Panc1 (cell line): ENCODE measurements around the gene DAB2. TPM values are rescaled to one million over a fixed set of nuclear protein-coding genes. Genes with fewer than 3 reads are reported as not detected.

Experiments
- ATAC-seq: fragments of 200-7000 bp; cut with Tn5 transposase; 2 replicates; pipeline ENCODE4 v1.9.1; 2020; ENCODE audit warnings: mild to moderate bottlenecking, moderate library complexity
- BruUV-seq: library from RNA; stranded (reverse); fragments of 400-500 nt; replicated peaks from 2 replicates; lab custom pipeline; 2021; lab: Mats Ljungman, UMichigan
- CTCF ChIA-PET: fragments of 300-600 bp; sonication (Branson Sonifier 250); formaldehyde crosslinking; loops from one replicate; lab custom pipeline; 2022; ENCODE audit warnings: antibody characterized with exemption; lab: Charles Lee
- POLR2A ChIA-PET: fragments of 300-600 bp; sonication (Branson Sonifier 250); formaldehyde crosslinking; loops from one replicate; lab custom pipeline; 2022; ENCODE audit warnings: antibody characterized with exemption; lab: Charles Lee
- DNase-seq: peaks from one replicate; pipeline ENCODE4 v3.0.0-alpha.2; 2010; ENCODE audit warnings: low read depth, low spot score
- H3K27ac ChIP-seq: 2 replicates; pipeline ENCODE4 v1.5.1; 2011; ENCODE audit warnings: mild to moderate bottlenecking, low read length, inconsistent platforms
- H3K27me3 ChIP-seq: fragments of 200-500 bp; sonication (Bioruptor generic); 2 replicates; pipeline ENCODE4 v1.6.0; 2014; ENCODE audit warnings: low read length, inconsistent platforms; ENCODE audit not compliant: control insufficient read depth, insufficient read depth
- H3K36me3 ChIP-seq: fragments of 200-500 bp; sonication (Bioruptor generic); 2 replicates; pipeline ENCODE4 v1.5.1; 2014; ENCODE audit warnings: inconsistent platforms, mild to moderate bottlenecking, low read length, moderate library complexity; ENCODE audit not compliant: control insufficient read depth, insufficient read depth
- H3K4me1 ChIP-seq: 2 replicates; pipeline ENCODE4 v1.5.1; 2011; ENCODE audit warnings: inconsistent platforms, mild to moderate bottlenecking, low read length, moderate library complexity; ENCODE audit not compliant: control insufficient read depth, insufficient read depth
- H3K4me3 ChIP-seq, 2 experiments: 2 replicates each; pipeline ENCODE4 v1.5.1; 2011 to 2012; ENCODE audit warnings: low read depth in 2 of 2, low read length in 2 of 2, mild to moderate bottlenecking in 2 of 2, inconsistent platforms in 1 of 2, moderate library complexity in 1 of 2
- H3K9me3 ChIP-seq: fragments of 200-500 bp; sonication (Bioruptor generic); 2 replicates; pipeline ENCODE4 v1.5.1; 2014; ENCODE audit warnings: low read depth, mild to moderate bottlenecking, inconsistent platforms, low read length, moderate library complexity; ENCODE audit not compliant: control insufficient read depth, insufficient read depth
- POLR2AphosphoS5 ChIP-seq: IDR thresholded peaks from 2 replicates; pipeline ENCODE4 v1.6.1; 2012; ENCODE audit warnings: mild to moderate bottlenecking, low read depth, low read length, moderate library complexity
- REST ChIP-seq, 2 experiments: IDR thresholded peaks; 2 replicates each; pipeline ENCODE4 v1.6.1; 2011 to 2012; ENCODE audit warnings: low read depth in 2 of 2, control low read depth in 1 of 2, low read length in 1 of 2, mild to moderate bottlenecking in 1 of 2, moderate library complexity in 1 of 2; ENCODE audit not compliant: insufficient read depth in 1 of 2
- SIN3A ChIP-seq: IDR thresholded peaks from 2 replicates; pipeline ENCODE4 v1.6.1; 2012; ENCODE audit warnings: low read depth, mild to moderate bottlenecking, low read length, moderate library complexity, borderline replicate concordance; ENCODE audit not compliant: insufficient read depth
- TCF7L2 ChIP-seq: IDR thresholded peaks from 2 replicates; pipeline ENCODE4 v1.6.1; 2011; ENCODE audit warnings: mild to moderate bottlenecking, low read depth, low read length, inconsistent platforms
- in situ Hi-C: cut with HindIII; loops from 2 replicates; pipeline ENCODE4 v1.10.0; 2016; ENCODE audit warnings: low sequenced_read_pairs, low pct_unique_long_range_greater_than_20kb
- intact Hi-C: fragments of 100-400 bp; cut with micrococcal nuclease; formaldehyde crosslinking; loops from one replicate; pipeline ENCODE4 v1.10.0; 2022; ENCODE audit not compliant: unreplicated experiment
- total RNA-seq: library from RNA; stranded (reverse); gene quantifications from one replicate; pipeline ENCODE4 v1.2.1, GENCODE V29; 2021; ENCODE audit not compliant: unreplicated experiment
- TF ChIP-seq, protein P1 (sequence below): fragments of 450-650 bp; IDR thresholded peaks from 2 replicates; pipeline ENCODE4 v1.5.1; 2017; ENCODE audit warnings: mild to moderate bottlenecking

Gene DAB2
- total RNA-seq, 1 experiment from 2014 or later: 1.7 TPM

GRCh38 chr5:39352170-39352569 lies 72.6 kb downstream of the DAB2 start:
- BruUV-seq: no TSS peak
- ATAC-seq: no peak
- intact Hi-C loops (no loop called here), in situ Hi-C loops (no loop called here)
- DNase-seq: no peak
- POLR2A ChIA-PET: no interaction called here
- no peak overlapping the region for H3K27ac ChIP-seq
- no peaks in the 10 kb centered on the region for H3K27me3 ChIP-seq
- CTCF ChIA-PET: no interaction called here
- no peak overlapping the region for H3K4me3 ChIP-seq
- no peaks in the 10 kb centered on the region for H3K4me1 ChIP-seq
- H3K36me3 ChIP-seq: no peaks in the 10 kb centered on the region
- no peaks in the 10 kb centered on the region for H3K9me3 ChIP-seq
- TF ChIP-seq REST (IDR thresholded peaks at IDR 0.05; ENCODE audit: insufficient read depth in 1 of 2, low read depth in 2 of 2, low read length in 1 of 2) (no peak), TCF7L2 (no peak), SIN3A (no peak), POLR2AphosphoS5 (no peak)
- TF ChIP-seq, protein P1, sequence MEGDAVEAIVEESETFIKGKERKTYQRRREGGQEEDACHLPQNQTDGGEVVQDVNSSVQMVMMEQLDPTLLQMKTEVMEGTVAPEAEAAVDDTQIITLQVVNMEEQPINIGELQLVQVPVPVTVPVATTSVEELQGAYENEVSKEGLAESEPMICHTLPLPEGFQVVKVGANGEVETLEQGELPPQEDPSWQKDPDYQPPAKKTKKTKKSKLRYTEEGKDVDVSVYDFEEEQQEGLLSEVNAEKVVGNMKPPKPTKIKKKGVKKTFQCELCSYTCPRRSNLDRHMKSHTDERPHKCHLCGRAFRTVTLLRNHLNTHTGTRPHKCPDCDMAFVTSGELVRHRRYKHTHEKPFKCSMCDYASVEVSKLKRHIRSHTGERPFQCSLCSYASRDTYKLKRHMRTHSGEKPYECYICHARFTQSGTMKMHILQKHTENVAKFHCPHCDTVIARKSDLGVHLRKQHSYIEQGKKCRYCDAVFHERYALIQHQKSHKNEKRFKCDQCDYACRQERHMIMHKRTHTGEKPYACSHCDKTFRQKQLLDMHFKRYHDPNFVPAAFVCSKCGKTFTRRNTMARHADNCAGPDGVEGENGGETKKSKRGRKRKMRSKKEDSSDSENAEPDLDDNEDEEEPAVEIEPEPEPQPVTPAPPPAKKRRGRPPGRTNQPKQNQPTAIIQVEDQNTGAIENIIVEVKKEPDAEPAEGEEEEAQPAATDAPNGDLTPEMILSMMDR: no peak

- H3K27ac ChIP-seq: no peak overlapping the region
- no peaks in the 10 kb centered on the region for H3K27me3 ChIP-seq
- intact Hi-C loops (no loop called here), in situ Hi-C loops (no loop called here)
- DNase-seq (no peak), ATAC-seq (no peak)
- BruUV-seq: no TSS peak
- no peaks in the 10 kb centered on the region for H3K9me3 ChIP-seq
- no peaks in the 10 kb centered on the region for H3K4me1 ChIP-seq
- TF ChIP-seq SIN3A (no peak), TCF7L2 (no peak), POLR2AphosphoS5 (no peak)
- no peaks in the 10 kb centered on the region for H3K36me3 ChIP-seq
- POLR2A ChIA-PET: no interaction called here
- CTCF ChIA-PET: no interaction called here
- no peak overlapping the region for H3K4me3 ChIP-seq
Observed at GRCh38 chr5:39349484-39349883, 75.3 kb downstream of the DAB2 start.

GRCh38 chr5:39342460-39342859 lies 82.3 kb downstream of the DAB2 start:
- TF ChIP-seq TCF7L2 (no peak), REST (IDR thresholded peaks at IDR 0.05; ENCODE audit: insufficient read depth in 1 of 2, low read depth in 2 of 2, low read length in 1 of 2) (no peak), POLR2AphosphoS5 (no peak), SIN3A (no peak)
- TF ChIP-seq, protein P1: no peak
- intact Hi-C loops (no loop called here), in situ Hi-C loops (no loop called here)
- ChIA-PET POLR2A (no interaction called here), CTCF (no interaction called here)
- Histone ChIP-seq H3K27ac (no peak overlapping the region), H3K4me1 (no peaks in the 10 kb centered on the region), H3K36me3 (no peaks in the 10 kb centered on the region), H3K27me3 (no peaks in the 10 kb centered on the region), H3K4me3 (no peak overlapping the region), H3K9me3 (no peaks in the 10 kb centered on the region)
- ATAC-seq (no peak), DNase-seq (no peak)
- no TSS peak for BruUV-seq
